ENCODE measurements around the gene TRABD2B. TPM values are rescaled to one million over a fixed set of nuclear protein-coding genes. Genes with fewer than 3 reads are reported as not detected.

Gene TRABD2B
- total and polyA plus RNA-seq, 2 experiments from 2014 or later = 1.6 to 2.0 TPM

DNA sequence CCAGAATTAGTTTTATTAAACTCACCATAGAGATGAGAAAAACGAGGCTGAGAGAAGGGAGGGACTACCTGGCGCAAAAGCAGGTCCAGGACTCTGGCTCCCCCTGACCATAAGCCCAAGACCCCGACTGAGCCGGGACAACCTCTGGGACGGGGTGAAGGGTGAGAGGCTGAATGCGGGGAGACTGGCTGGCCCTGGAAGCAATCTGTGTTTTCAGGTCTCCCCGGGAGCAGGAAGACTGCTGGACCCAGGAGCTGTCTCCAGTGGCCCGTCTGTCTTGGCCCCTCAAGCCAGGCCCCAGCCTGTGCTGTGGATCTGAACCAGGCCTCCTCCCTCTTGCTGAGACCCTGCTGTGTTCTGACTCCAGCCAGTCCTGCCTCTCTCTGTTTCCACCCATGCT is 240.8 kb downstream of the TRABD2B start:
- Histone ChIP-seq H3F3A (replicated peaks; ENCODE audit: low read depth) (no peaks in the 10 kb centered on the region), H2AFZ (no peak overlapping the region), H3K36me3 (ENCODE audit: insufficient read depth) (no peaks in the 10 kb centered on the region), H3K9me2 (ENCODE audit: insufficient read depth) (no peaks in the 10 kb centered on the region), H4K20me1 (replicated peaks; ENCODE audit: insufficient read depth) (no peaks in the 10 kb centered on the region), H3K4me3 (no peak overlapping the region), H3K27me3 (ENCODE audit: insufficient read depth) (no peaks in the 10 kb centered on the region), H3K79me2 (replicated peaks; ENCODE audit: insufficient read depth) (no peaks in the 10 kb centered on the region), H3K27ac (ENCODE audit: low read depth) (no peak overlapping the region), H3K4me1 (ENCODE audit: insufficient read depth) (no peaks in the 10 kb centered on the region), H3K4me2 (no peak overlapping the region)
- ATAC-seq (no peak), DNase-seq (ENCODE audit: low spot score) (no peak)
- Mint-ChIP-seq H3K4me3 (no peak overlapping the region), H3K27me3 (ENCODE audit: insufficient read depth, low read depth, poor library complexity) (peaks cover 4% of the 10 kb centered on the region), H3K4me1 (peaks cover 9% of the 10 kb centered on the region; the same call in 2 of the 3 replicates), H3K9me3 (no peaks in the 10 kb centered on the region; the same call in 2 of the 3 replicates), H3K36me3 (ENCODE audit: low read depth) (no peaks in the 10 kb centered on the region), H3K27ac (no peak overlapping the region)
- TF ChIP-seq JUNB (IDR thresholded peaks at IDR 0.05; ENCODE audit: unreplicated experiment) (no peak), EZH2 (IDR thresholded peaks at IDR 0.05; ENCODE audit: low read depth, unreplicated experiment) (no peak), ZNF462 (CRISPR knock-in tag; IDR thresholded peaks at IDR 0.05) (no peak), EZH2phosphoT487 (IDR thresholded peaks at IDR 0.05; ENCODE audit: unreplicated experiment) (no peak), POLR2AphosphoS5 (IDR thresholded peaks at IDR 0.05; ENCODE audit: low read depth) (no peak), STAT1 (IDR thresholded peaks at IDR 0.05; ENCODE audit: unreplicated experiment) (no peak), CREB1 (CRISPR knock-in tag; IDR thresholded peaks at IDR 0.05; ENCODE audit: low read depth) (no peak), ZNF114 (CRISPR knock-in tag; IDR thresholded peaks at IDR 0.05) (no peak), NANOG (IDR thresholded peaks at IDR 0.05; ENCODE audit: borderline replicate concordance) (no peak), ZNF331 (CRISPR knock-in tag; IDR thresholded peaks at IDR 0.05; ENCODE audit: low read depth) (no peak)
- TF ChIP-seq, protein P1, sequence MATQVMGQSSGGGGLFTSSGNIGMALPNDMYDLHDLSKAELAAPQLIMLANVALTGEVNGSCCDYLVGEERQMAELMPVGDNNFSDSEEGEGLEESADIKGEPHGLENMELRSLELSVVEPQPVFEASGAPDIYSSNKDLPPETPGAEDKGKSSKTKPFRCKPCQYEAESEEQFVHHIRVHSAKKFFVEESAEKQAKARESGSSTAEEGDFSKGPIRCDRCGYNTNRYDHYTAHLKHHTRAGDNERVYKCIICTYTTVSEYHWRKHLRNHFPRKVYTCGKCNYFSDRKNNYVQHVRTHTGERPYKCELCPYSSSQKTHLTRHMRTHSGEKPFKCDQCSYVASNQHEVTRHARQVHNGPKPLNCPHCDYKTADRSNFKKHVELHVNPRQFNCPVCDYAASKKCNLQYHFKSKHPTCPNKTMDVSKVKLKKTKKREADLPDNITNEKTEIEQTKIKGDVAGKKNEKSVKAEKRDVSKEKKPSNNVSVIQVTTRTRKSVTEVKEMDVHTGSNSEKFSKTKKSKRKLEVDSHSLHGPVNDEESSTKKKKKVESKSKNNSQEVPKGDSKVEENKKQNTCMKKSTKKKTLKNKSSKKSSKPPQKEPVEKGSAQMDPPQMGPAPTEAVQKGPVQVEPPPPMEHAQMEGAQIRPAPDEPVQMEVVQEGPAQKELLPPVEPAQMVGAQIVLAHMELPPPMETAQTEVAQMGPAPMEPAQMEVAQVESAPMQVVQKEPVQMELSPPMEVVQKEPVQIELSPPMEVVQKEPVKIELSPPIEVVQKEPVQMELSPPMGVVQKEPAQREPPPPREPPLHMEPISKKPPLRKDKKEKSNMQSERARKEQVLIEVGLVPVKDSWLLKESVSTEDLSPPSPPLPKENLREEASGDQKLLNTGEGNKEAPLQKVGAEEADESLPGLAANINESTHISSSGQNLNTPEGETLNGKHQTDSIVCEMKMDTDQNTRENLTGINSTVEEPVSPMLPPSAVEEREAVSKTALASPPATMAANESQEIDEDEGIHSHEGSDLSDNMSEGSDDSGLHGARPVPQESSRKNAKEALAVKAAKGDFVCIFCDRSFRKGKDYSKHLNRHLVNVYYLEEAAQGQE (IDR thresholded peaks at IDR 0.05; ENCODE audit: unreplicated experiment) = no peak
- TF ChIP-seq, protein P2, sequence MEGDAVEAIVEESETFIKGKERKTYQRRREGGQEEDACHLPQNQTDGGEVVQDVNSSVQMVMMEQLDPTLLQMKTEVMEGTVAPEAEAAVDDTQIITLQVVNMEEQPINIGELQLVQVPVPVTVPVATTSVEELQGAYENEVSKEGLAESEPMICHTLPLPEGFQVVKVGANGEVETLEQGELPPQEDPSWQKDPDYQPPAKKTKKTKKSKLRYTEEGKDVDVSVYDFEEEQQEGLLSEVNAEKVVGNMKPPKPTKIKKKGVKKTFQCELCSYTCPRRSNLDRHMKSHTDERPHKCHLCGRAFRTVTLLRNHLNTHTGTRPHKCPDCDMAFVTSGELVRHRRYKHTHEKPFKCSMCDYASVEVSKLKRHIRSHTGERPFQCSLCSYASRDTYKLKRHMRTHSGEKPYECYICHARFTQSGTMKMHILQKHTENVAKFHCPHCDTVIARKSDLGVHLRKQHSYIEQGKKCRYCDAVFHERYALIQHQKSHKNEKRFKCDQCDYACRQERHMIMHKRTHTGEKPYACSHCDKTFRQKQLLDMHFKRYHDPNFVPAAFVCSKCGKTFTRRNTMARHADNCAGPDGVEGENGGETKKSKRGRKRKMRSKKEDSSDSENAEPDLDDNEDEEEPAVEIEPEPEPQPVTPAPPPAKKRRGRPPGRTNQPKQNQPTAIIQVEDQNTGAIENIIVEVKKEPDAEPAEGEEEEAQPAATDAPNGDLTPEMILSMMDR (conservative IDR thresholded peaks at IDR 0.05; ENCODE audit: low read depth in 2 of 2) = no peak
- TF ChIP-seq, protein P3, sequence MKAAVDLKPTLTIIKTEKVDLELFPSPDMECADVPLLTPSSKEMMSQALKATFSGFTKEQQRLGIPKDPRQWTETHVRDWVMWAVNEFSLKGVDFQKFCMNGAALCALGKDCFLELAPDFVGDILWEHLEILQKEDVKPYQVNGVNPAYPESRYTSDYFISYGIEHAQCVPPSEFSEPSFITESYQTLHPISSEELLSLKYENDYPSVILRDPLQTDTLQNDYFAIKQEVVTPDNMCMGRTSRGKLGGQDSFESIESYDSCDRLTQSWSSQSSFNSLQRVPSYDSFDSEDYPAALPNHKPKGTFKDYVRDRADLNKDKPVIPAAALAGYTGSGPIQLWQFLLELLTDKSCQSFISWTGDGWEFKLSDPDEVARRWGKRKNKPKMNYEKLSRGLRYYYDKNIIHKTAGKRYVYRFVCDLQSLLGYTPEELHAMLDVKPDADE (IDR thresholded peaks at IDR 0.05) = no peak
